HL-60 (cell line): ENCODE measurements around the gene ZMYM3.

ENCODE experiments used
- DNase-seq, 2 experiments: peaks; one replicate each; pipeline ENCODE4 v3.0.0-alpha.2; 2010 to 2020; ENCODE audit warnings: low read depth in 1 of 2, low spot score in 1 of 2
- H3K27ac ChIP-seq: fragments of 250-450 bp; sonication (Bioruptor Pico); replicated peaks from 2 replicates; pipeline ENCODE4 v1.5.1; 2020; ENCODE audit warnings: mild to moderate bottlenecking, moderate library complexity
- H3K27me3 ChIP-seq: fragments of 250-450 bp; sonication (Bioruptor Pico); 2 replicates; pipeline ENCODE4 v1.5.1; 2021; ENCODE audit warnings: mild to moderate bottlenecking, moderate library complexity; ENCODE audit not compliant: insufficient read depth, poor library complexity, severe bottlenecking
- H3K4me3 ChIP-seq: replicated peaks from 2 replicates; pipeline ENCODE4 v1.5.1; 2011; ENCODE audit warnings: mild to moderate bottlenecking, control low read depth, low read length; ENCODE audit not compliant: insufficient read depth
- GABPA ChIP-seq: IDR thresholded peaks from 2 replicates; pipeline ENCODE4 v1.6.1; 2012; ENCODE audit warnings: low read depth
- POLR2AphosphoS5 ChIP-seq: IDR thresholded peaks from 2 replicates; pipeline ENCODE4 v1.6.1; 2012; ENCODE audit warnings: low read depth
- REST ChIP-seq: IDR thresholded peaks from 2 replicates; pipeline ENCODE4 v1.6.1; 2012; ENCODE audit warnings: low read depth; ENCODE audit not compliant: insufficient replicate concordance
- SPI1 ChIP-seq: IDR thresholded peaks from 2 replicates; pipeline ENCODE4 v1.6.1; 2012; ENCODE audit warnings: low read depth, mild to moderate bottlenecking, borderline replicate concordance
- TF ChIP-seq, protein P1 (sequence below): IDR thresholded peaks from one replicate; pipeline ENCODE4 v1.5.1; 2011; ENCODE audit warnings: low read length, control low read depth, inconsistent platforms; ENCODE audit not compliant: insufficient read depth

Gene ZMYM3

DNA sequence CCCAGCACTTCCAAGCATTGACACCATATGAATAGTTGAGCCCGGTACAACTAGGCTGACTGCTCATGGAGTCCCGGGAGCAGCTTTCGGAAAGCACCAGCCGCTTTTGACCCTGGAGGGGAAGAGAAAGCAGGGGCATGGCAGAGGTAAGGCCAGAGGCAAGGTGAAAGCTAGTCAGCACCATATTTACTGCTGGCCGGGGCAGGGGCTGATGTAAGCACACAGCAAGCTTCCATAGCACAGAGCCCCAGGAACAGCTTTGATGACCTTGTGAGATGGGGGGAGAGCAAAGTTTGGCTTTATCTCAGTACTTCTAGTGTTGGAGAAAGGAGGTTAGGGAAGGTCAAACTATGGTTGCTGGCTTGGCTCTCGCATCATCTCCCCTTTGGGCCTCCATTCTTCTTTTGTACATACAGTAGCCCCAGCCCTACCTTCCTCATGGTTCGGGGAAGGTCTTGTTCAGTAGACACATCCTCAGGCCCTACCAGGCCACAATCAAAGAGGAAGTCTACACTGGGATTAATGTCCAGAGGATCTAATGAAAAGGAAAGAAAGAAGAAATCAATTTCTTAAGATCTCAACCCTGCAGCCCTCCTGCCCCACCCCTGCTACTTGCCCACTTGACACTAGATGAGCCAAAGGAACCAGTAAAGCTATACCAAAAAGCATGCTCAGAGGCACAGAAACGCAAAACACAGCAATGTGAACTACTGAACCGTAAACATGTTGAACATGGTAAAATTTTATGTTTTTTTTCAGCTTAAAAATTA is 9.4 kb downstream of the ZMYM3 start:
- no peak overlapping the region for H3K27ac ChIP-seq
- TF ChIP-seq GABPA (no peak), SPI1 (no peak), REST (no peak), POLR2AphosphoS5 (no peak)
- TF ChIP-seq, protein P1, sequence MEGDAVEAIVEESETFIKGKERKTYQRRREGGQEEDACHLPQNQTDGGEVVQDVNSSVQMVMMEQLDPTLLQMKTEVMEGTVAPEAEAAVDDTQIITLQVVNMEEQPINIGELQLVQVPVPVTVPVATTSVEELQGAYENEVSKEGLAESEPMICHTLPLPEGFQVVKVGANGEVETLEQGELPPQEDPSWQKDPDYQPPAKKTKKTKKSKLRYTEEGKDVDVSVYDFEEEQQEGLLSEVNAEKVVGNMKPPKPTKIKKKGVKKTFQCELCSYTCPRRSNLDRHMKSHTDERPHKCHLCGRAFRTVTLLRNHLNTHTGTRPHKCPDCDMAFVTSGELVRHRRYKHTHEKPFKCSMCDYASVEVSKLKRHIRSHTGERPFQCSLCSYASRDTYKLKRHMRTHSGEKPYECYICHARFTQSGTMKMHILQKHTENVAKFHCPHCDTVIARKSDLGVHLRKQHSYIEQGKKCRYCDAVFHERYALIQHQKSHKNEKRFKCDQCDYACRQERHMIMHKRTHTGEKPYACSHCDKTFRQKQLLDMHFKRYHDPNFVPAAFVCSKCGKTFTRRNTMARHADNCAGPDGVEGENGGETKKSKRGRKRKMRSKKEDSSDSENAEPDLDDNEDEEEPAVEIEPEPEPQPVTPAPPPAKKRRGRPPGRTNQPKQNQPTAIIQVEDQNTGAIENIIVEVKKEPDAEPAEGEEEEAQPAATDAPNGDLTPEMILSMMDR: no peak
- no peaks in the 10 kb centered on the region for H3K27me3 ChIP-seq
- DNase-seq: no peak
- no peak overlapping the region for H3K4me3 ChIP-seq

- DNase-seq: no peak
- Histone ChIP-seq H3K27me3 (no peaks in the 10 kb centered on the region), H3K4me3 (no peak overlapping the region)
Measured at GRCh38 chrX:71241301-71241700, 12.6 kb downstream of the ZMYM3 start.

GRCh38 chrX:71239781-71240180 is 14.2 kb downstream of the ZMYM3 start:
- TF ChIP-seq, protein P1: no peak
- TF ChIP-seq REST (no peak), POLR2AphosphoS5 (no peak), GABPA (no peak), SPI1 (no peak)
- H3K27ac ChIP-seq: no peak overlapping the region
- H3K27me3 ChIP-seq: no peaks in the 10 kb centered on the region
- no peak for DNase-seq
- no peak overlapping the region for H3K4me3 ChIP-seq

More at GRCh38 chrX:71241301-71241700, 12.6 kb downstream of the ZMYM3 start:
- no peak overlapping the region for H3K27ac ChIP-seq
- TF ChIP-seq GABPA (no peak), SPI1 (no peak), REST (no peak), POLR2AphosphoS5 (no peak)
- TF ChIP-seq, protein P1: no peak
